Calu3 (cell line): ENCODE results near the gene NAALADL2. TPM values are rescaled to one million over a fixed set of nuclear protein-coding genes. Genes with fewer than 3 reads are reported as not detected.

Experiments used
- BruUV-seq: library from RNA; stranded (reverse); fragments of 400-500 nt; replicated peaks from 2 replicates; lab custom pipeline; 2021; lab: Mats Ljungman, UMichigan
- CTCF ChIA-PET: fragments of 300-600 bp; sonication (Branson Sonifier 250); formaldehyde crosslinking; loops from one replicate; lab custom pipeline; 2022; ENCODE audit warnings: antibody characterized with exemption; lab: Charles Lee
- DNase-seq: peaks from one replicate; pipeline ENCODE4 v3.0.0; 2022
- H3K27ac Mint-ChIP-seq: one replicate; pipeline ENCODE4 v1.8.0; 2022; ENCODE audit warnings: mixed read lengths; ENCODE audit not compliant: unreplicated experiment
- H3K27me3 Mint-ChIP-seq: one replicate; pipeline ENCODE4 v1.8.0; 2022; ENCODE audit warnings: mixed read lengths; ENCODE audit not compliant: unreplicated experiment
- H3K36me3 Mint-ChIP-seq: one replicate; pipeline ENCODE4 v1.8.0; 2022; ENCODE audit warnings: mild to moderate bottlenecking, moderate library complexity, mixed read lengths; ENCODE audit not compliant: insufficient read depth, unreplicated experiment
- H3K4me1 Mint-ChIP-seq: one replicate; pipeline ENCODE4 v1.8.0; 2022; ENCODE audit warnings: mild to moderate bottlenecking, low read depth, mixed read lengths; ENCODE audit not compliant: unreplicated experiment
- H3K4me3 Mint-ChIP-seq: one replicate; pipeline ENCODE4 v1.8.0; 2022; ENCODE audit warnings: mild to moderate bottlenecking, low read depth, moderate library complexity, mixed read lengths; ENCODE audit not compliant: unreplicated experiment
- H3K9me3 Mint-ChIP-seq: one replicate; pipeline ENCODE4 v1.8.0; 2022; ENCODE audit warnings: low read depth, mixed read lengths; ENCODE audit not compliant: unreplicated experiment
- intact Hi-C: fragments of 100-400 bp; cut with micrococcal nuclease; formaldehyde crosslinking; loops from one replicate; pipeline ENCODE4 v1.10.0; 2022; ENCODE audit not compliant: unreplicated experiment
- total RNA-seq: library from RNA; stranded (reverse); gene quantifications from 2 replicates; pipeline ENCODE4 v1.2.3, GENCODE V29; 2022
- TF ChIP-seq, protein P1 (sequence below): fragments of 200-600 bp; IDR thresholded peaks from one replicate; pipeline ENCODE4 v1.8.0; 2022; ENCODE audit warnings: antibody characterized with exemption; ENCODE audit not compliant: unreplicated experiment

Gene NAALADL2
- total RNA-seq, 1 experiment from 2014 or later = 36.9 TPM

DNA sequence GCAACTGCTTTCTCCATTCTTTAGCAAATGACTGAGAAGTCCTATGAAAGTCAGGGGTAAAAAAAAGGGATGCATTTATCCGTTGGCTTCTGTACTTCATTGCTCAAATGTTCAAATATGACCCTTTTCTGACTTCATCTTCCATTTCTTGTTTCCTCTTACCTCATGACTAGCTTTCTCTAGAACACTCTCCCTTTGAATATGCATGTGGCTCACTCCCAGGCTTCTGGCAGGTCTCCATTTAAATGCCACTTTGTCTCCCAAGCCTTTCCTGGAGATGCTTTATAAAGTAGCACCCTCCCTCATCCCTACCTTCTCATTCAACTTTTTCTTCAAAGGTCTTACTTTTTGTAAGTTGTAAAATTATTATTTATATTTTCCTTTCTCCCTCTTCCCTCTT lies 781.8 kb downstream of the NAALADL2 start:
- Mint-ChIP-seq H3K9me3 (peaks cover 4% of the 10 kb centered on the region), H3K4me1 (peaks cover 8% of the 10 kb centered on the region), H3K4me3 (no peak overlapping the region), H3K27me3 (no peaks in the 10 kb centered on the region), H3K36me3 (no peaks in the 10 kb centered on the region), H3K27ac (no peak overlapping the region)
- intact Hi-C loops = no loop called here
- BruUV-seq = no TSS peak
- TF ChIP-seq, protein P1, sequence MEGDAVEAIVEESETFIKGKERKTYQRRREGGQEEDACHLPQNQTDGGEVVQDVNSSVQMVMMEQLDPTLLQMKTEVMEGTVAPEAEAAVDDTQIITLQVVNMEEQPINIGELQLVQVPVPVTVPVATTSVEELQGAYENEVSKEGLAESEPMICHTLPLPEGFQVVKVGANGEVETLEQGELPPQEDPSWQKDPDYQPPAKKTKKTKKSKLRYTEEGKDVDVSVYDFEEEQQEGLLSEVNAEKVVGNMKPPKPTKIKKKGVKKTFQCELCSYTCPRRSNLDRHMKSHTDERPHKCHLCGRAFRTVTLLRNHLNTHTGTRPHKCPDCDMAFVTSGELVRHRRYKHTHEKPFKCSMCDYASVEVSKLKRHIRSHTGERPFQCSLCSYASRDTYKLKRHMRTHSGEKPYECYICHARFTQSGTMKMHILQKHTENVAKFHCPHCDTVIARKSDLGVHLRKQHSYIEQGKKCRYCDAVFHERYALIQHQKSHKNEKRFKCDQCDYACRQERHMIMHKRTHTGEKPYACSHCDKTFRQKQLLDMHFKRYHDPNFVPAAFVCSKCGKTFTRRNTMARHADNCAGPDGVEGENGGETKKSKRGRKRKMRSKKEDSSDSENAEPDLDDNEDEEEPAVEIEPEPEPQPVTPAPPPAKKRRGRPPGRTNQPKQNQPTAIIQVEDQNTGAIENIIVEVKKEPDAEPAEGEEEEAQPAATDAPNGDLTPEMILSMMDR = no peak
- CTCF ChIA-PET = no interaction called here
- DNase-seq = no peak

DNA sequence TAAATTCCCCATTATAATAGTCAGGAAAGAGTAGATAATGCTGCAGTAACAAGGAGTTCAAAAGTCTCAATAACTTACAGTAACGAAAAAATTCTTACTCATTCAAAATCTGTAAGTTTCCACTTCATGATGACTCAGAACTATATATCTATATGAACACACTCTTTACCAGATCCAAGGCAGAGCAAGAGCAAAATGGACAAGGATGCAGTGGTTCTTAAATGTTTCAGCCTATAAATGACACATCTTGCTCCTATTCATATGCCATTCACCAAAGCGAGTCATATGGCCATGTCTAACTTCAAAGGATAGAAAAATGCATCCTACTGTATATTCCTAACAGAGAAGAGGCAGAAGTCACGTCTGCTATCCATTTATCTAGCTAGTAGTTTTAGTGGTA lies 787.7 kb downstream of the NAALADL2 start:
- peaks cover 8% of the 10 kb centered on the region for H3K4me1 Mint-ChIP-seq
- no peak overlapping the region for H3K4me3 Mint-ChIP-seq
- no peaks in the 10 kb centered on the region for H3K27me3 Mint-ChIP-seq
- no peak for DNase-seq
- BruUV-seq = no TSS peak
- H3K36me3 Mint-ChIP-seq = no peaks in the 10 kb centered on the region
- intact Hi-C loops = no loop called here
- H3K27ac Mint-ChIP-seq = no peak overlapping the region
- H3K9me3 Mint-ChIP-seq = no peaks in the 10 kb centered on the region
- CTCF ChIA-PET = no interaction called here
- TF ChIP-seq, protein P1 = no peak

DNA sequence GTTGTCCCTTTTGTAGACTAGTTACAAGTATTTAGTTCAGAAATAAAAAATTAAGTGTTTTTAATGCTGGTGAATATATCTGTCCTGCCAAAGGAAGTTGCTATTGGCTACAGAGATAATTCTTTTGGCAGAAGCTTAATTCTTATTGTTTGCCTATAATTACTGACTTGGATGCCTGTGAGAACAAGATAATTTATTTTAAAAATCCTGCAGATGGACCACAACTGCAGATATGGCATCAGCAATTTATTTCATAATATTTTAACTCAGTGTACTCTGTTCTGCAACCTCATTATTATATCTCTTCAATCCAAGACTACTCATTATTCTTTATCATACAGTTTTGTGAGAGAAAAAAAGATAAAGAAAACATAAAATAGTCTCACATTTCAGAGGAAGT lies 789.8 kb downstream of the NAALADL2 start:
- H3K36me3 Mint-ChIP-seq = no peaks in the 10 kb centered on the region
- H3K4me1 Mint-ChIP-seq = peaks cover 8% of the 10 kb centered on the region
- H3K9me3 Mint-ChIP-seq = no peaks in the 10 kb centered on the region
- CTCF ChIA-PET = interaction anchor here (0.7 kb wide), 1 partner anchor 36 kb away, joined by 3 read pairs; no protein-coding TSS in a partner anchor
- H3K4me3 Mint-ChIP-seq = no peak overlapping the region
- no TSS peak for BruUV-seq
- H3K27ac Mint-ChIP-seq = no peak overlapping the region
- intact Hi-C loops = no loop called here
- TF ChIP-seq, protein P1 = no peak
- DNase-seq = no peak
- H3K27me3 Mint-ChIP-seq = no peaks in the 10 kb centered on the region

DNA sequence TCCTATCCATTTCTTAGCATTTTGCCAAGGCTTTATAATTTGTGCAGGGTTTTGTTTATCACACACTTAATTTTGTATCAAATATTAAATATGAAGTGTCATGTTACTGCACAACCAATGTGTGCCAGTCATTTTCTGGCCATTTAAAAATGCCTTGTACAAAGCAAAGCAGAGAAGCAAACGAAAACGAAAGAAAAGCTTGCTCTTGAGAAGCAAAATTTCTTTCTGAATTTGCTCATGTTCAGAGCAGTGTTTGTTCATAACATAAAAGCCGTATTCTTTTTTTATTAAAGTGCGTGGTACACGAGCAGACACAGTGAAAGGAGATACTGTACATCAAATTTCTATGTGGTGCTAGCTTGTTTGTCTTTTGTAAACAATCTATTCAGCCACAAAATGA lies 792.6 kb downstream of the NAALADL2 start:
- H3K9me3 Mint-ChIP-seq = no peaks in the 10 kb centered on the region
- intact Hi-C loops = no loop called here
- no peak overlapping the region for H3K4me3 Mint-ChIP-seq
- H3K27ac Mint-ChIP-seq = no peak overlapping the region
- H3K27me3 Mint-ChIP-seq = no peaks in the 10 kb centered on the region
- no peaks in the 10 kb centered on the region for H3K36me3 Mint-ChIP-seq
- peaks cover 7% of the 10 kb centered on the region for H3K4me1 Mint-ChIP-seq
- CTCF ChIA-PET = interaction anchor here (0.5 kb wide), 1 partner anchor 408 kb away, joined by 4 read pairs; no protein-coding TSS in a partner anchor
- TF ChIP-seq, protein P1 = no peak
- BruUV-seq = no TSS peak
- DNase-seq = no peak
